Ishikawa (cell line): Measurements from ENCODE around the gene MDM4.

Experiments used
- EGR1 ChIP-seq: IDR thresholded peaks from 2 replicates; pipeline ENCODE4 v1.6.1; 2012
- EP300 ChIP-seq: IDR thresholded peaks from 2 replicates; pipeline ENCODE4 v1.6.1; 2012; ENCODE audit warnings: borderline replicate concordance
- FOXM1 ChIP-seq: IDR thresholded peaks from 2 replicates; pipeline ENCODE4 v1.6.1; 2012; ENCODE audit warnings: low read depth, borderline replicate concordance
- TF ChIP-seq, protein P1 (sequence below): IDR thresholded peaks from 2 replicates; pipeline ENCODE4 v1.6.1; 2012; ENCODE audit warnings: low read depth, mild to moderate bottlenecking

DNA sequence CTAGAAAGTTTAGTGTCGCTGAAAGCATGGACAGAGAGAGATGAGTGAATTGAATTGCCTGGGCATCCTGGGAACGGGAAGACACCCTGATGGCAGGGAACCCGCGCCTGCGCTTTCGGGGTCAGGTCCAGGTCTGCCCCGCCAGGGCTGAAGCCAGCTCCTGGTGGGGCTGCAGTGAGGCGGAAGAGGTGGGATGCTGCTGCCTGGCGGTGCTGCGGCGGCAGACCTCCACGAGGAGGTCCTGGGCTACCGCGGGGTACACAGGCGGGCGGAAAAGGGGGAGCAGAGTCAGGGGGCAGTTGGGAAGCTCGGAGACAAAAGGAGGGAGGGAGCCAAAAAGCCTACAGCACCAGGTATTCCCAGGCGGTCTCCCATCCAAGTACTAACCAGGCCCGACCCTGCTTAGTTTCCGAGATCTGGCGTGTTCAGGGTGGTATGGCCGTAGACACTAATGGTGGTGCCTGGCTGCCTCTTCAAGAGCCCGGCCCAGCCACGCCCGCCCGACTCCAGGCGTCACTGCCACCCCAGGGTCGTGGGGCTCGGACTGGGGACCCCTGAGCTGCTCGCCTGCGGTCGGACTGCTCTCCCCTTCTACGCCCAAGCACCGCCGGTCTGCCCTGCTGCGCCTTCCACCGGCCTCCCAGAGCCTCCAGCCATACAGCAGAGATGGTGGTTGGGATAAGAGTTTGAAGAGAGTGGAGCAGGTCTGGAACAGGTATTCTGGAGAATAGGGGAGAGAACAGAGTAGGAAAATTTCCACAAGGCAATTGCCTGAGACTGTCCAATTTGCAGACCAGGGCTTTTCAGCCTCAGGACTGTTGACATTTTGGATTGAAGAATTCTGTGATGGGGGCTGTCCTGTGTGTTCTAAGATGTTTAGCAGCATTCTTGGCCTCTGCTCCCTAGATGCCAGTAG is 46.1 kb downstream of the MDM4 start:
- TF ChIP-seq EP300, result no peak
- TF ChIP-seq, protein P1, sequence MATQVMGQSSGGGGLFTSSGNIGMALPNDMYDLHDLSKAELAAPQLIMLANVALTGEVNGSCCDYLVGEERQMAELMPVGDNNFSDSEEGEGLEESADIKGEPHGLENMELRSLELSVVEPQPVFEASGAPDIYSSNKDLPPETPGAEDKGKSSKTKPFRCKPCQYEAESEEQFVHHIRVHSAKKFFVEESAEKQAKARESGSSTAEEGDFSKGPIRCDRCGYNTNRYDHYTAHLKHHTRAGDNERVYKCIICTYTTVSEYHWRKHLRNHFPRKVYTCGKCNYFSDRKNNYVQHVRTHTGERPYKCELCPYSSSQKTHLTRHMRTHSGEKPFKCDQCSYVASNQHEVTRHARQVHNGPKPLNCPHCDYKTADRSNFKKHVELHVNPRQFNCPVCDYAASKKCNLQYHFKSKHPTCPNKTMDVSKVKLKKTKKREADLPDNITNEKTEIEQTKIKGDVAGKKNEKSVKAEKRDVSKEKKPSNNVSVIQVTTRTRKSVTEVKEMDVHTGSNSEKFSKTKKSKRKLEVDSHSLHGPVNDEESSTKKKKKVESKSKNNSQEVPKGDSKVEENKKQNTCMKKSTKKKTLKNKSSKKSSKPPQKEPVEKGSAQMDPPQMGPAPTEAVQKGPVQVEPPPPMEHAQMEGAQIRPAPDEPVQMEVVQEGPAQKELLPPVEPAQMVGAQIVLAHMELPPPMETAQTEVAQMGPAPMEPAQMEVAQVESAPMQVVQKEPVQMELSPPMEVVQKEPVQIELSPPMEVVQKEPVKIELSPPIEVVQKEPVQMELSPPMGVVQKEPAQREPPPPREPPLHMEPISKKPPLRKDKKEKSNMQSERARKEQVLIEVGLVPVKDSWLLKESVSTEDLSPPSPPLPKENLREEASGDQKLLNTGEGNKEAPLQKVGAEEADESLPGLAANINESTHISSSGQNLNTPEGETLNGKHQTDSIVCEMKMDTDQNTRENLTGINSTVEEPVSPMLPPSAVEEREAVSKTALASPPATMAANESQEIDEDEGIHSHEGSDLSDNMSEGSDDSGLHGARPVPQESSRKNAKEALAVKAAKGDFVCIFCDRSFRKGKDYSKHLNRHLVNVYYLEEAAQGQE, result no peak
- TF ChIP-seq FOXM1, result no peak
- no peak for TF ChIP-seq EGR1
